K562 (cell line): ENCODE results near the gene NTM. TPM values are rescaled to one million over a fixed set of nuclear protein-coding genes. Genes with fewer than 3 reads are reported as not detected.

Experiments
- ATAC-seq: fragments of 200-7000 bp; cut with Tn5 transposase; 3 replicates; pipeline ENCODE4 v1.9.1; 2020; ENCODE audit warnings: moderate library complexity
- BruUV-seq: library from RNA; stranded (reverse); fragments of 400-500 nt; replicated peaks from 2 replicates; lab custom pipeline; 2021; lab: Mats Ljungman, UMichigan
- CTCF ChIA-PET: fragments of 300-600 bp; formaldehyde crosslinking; extraction: SDS; loops from one replicate; lab custom pipeline; 2021; ENCODE audit warnings: low intra/inter-chr PET ratio; lab: Yijun Ruan, JAX
- POLR2A ChIA-PET: fragments of 300-600, 350-650 bp; sonication (Branson Sonifier 250); formaldehyde crosslinking; extraction: SDS; loops from one replicate; lab custom pipeline; 2021; ENCODE audit warnings: antibody characterized with exemption, inconsistent platforms; lab: Yijun Ruan, JAX
- DNase-seq, 4 experiments: peaks; one replicate each; pipeline versions ENCODE4 v3.0.0 to v3.0.0-alpha.2; 2011 to 2018; ENCODE audit warnings: low spot score in 3 of 4, mixed read lengths in 3 of 4; ENCODE audit errors: extremely low read depth in 1 of 4
- FAIRE-seq: peaks from 2 replicates; lab custom pipeline; 2011; peaks lifted over from hg19 to GRCh38; lab: Jason Lieb, UNC
- H2AFZ ChIP-seq: 2 replicates; pipeline ENCODE4 v1.6.0; 2011; ENCODE audit warnings: low read depth, low read length, control low read depth, inconsistent platforms
- H3K27ac ChIP-seq: fragments of 200-600 bp; 3 replicates; pipeline ENCODE4 v1.8.0; 2011; ENCODE audit warnings: low read depth, mild to moderate bottlenecking, control low read depth, inconsistent platforms, low read length, moderate library complexity, mixed read lengths; ENCODE audit errors: extremely low read depth
- H3K27me3 ChIP-seq, 2 experiments: fragments of 300-600 bp in 1 of 2; 2 replicates in 1 of 2; 3 replicates in 1 of 2; pipeline versions ENCODE4 v1.6.0 to v1.8.0; 2011; ENCODE audit warnings: inconsistent platforms in 2 of 2, low read length in 2 of 2, mild to moderate bottlenecking in 1 of 2, mixed read lengths in 1 of 2, moderate library complexity in 1 of 2; ENCODE audit not compliant: control insufficient read depth in 2 of 2, insufficient read depth in 2 of 2
- H3K36me3 ChIP-seq: fragments of 300-600 bp; 3 replicates; pipeline ENCODE4 v1.8.0; 2011; ENCODE audit warnings: mild to moderate bottlenecking, low read length, inconsistent platforms; ENCODE audit not compliant: control insufficient read depth, insufficient read depth
- H3K4me1 ChIP-seq, 2 experiments: fragments of 200-600 bp in 1 of 2; replicated peaks in 1 of 2; 2 replicates in 1 of 2; 3 replicates in 1 of 2; pipeline versions ENCODE4 v1.5.1 to v1.8.0; 2011; ENCODE audit warnings: inconsistent platforms in 2 of 2, low read length in 2 of 2, mild to moderate bottlenecking in 1 of 2, mixed read lengths in 1 of 2, moderate library complexity in 1 of 2; ENCODE audit not compliant: control insufficient read depth in 2 of 2, insufficient read depth in 2 of 2
- H3K4me2 ChIP-seq: 2 replicates; pipeline ENCODE4 v1.6.1; 2011; ENCODE audit warnings: low read length, control low read depth, inconsistent platforms, mixed read lengths; ENCODE audit not compliant: insufficient read depth
- H3K4me3 ChIP-seq: fragments of 200-600 bp; sonication (generic), shearing (Covaris generic); 2 replicates; pipeline ENCODE4 v1.5.1; 2016; ENCODE audit warnings: control low read depth, inconsistent platforms
- H3K79me2 ChIP-seq: fragments of 200-600 bp; 3 replicates; pipeline ENCODE4 v1.8.0; 2011; ENCODE audit warnings: low read length, inconsistent platforms; ENCODE audit not compliant: control insufficient read depth, insufficient read depth
- H3K9ac ChIP-seq, 2 experiments: 2 replicates each; pipeline versions ENCODE4 v1.6.0 to v1.6.1; 2011; ENCODE audit warnings: low read depth in 2 of 2, low read length in 2 of 2, control low read depth in 1 of 2, inconsistent platforms in 1 of 2, mild to moderate bottlenecking in 1 of 2, mixed read lengths in 1 of 2; ENCODE audit not compliant: insufficient read depth in 1 of 2
- H3K9me1 ChIP-seq: one replicate; pipeline ENCODE4 v1.6.0; 2011; ENCODE audit warnings: inconsistent platforms, mild to moderate bottlenecking, low read length, moderate library complexity; ENCODE audit not compliant: control insufficient read depth, insufficient read depth
- H3K9me3 ChIP-seq: replicated peaks from 2 replicates; pipeline ENCODE4 v1.5.1; 2011; ENCODE audit warnings: low read depth, low read length, inconsistent platforms; ENCODE audit not compliant: control insufficient read depth, insufficient read depth
- H4K20me1 ChIP-seq: replicated peaks from 2 replicates; pipeline ENCODE4 v1.6.1; 2011; ENCODE audit warnings: low read length, inconsistent platforms, mixed read lengths; ENCODE audit not compliant: control insufficient read depth, insufficient read depth
- GTF2E2 ChIP-seq: fragments of 200-800 bp; sonication (Bioruptor generic); IDR thresholded peaks from 2 replicates; pipeline ENCODE4 v1.6.1; 2016; ENCODE audit warnings: missing genetic modification characterization, missing compliant biosample characterization
- NFIX ChIP-seq: fragments of 250-450 bp; sonication (Bioruptor Pico); IDR thresholded peaks from 2 replicates; pipeline ENCODE4 v1.4.0; 2020; ENCODE audit warnings: low read depth, mild to moderate bottlenecking, moderate library complexity
- RBFOX2 ChIP-seq: fragments of 200-400 bp; formaldehyde crosslinking; IDR thresholded peaks from 2 replicates; pipeline ENCODE4 v1.6.1; 2017; ENCODE audit warnings: low read depth, mild to moderate bottlenecking, low read length, moderate library complexity
- RBM25 ChIP-seq: fragments of 200-400 bp; formaldehyde crosslinking; IDR thresholded peaks from 2 replicates; pipeline ENCODE4 v1.6.1; 2018; ENCODE audit warnings: low read length, low read depth, moderate library complexity; ENCODE audit not compliant: severe bottlenecking
- RREB1 ChIP-seq: fragments of 250-450 bp; sonication (Bioruptor Pico); IDR thresholded peaks from 2 replicates; pipeline ENCODE4 v1.4.0; 2020
- SOX6 ChIP-seq: fragments of 450-650 bp; IDR thresholded peaks from 2 replicates; pipeline ENCODE4 v1.6.1; 2014; ENCODE audit warnings: mild to moderate bottlenecking
- SRF ChIP-seq, 2 experiments: fragments of 250-450, 450-650 bp in 1 of 2; sonication (Bioruptor Pico) in 1 of 2; sonication (generic) in 1 of 2; formaldehyde crosslinking; IDR thresholded peaks; 2 replicates each; pipeline versions ENCODE4 v1.5.0 to v1.5.1; 2020 to 2022; ENCODE audit warnings: mild to moderate bottlenecking in 1 of 2, missing genetic modification reagents in 1 of 2
- TEAD2 ChIP-seq: fragments of 450-650 bp; IDR thresholded peaks from 2 replicates; pipeline ENCODE4 v1.6.1; 2016; ENCODE audit warnings: missing genetic modification characterization, control low read depth, missing compliant biosample characterization
- TRIM28 ChIP-seq: fragments of 450-650 bp; IDR thresholded peaks from 2 replicates; pipeline ENCODE4 v1.6.1; 2017
- ZBTB11 ChIP-seq, 3 experiments: fragments of 200-800 bp in 1 of 3; fragments of 250-450 bp in 1 of 3; fragments of 450-650 bp in 1 of 3; sonication (Bioruptor Pico) in 1 of 3; sonication (Bioruptor generic) in 1 of 3; formaldehyde crosslinking in 1 of 3; IDR thresholded peaks; 2 replicates each; pipeline versions ENCODE4 v1.6.1 to v1.8.0; 2016 to 2022; ENCODE audit warnings: mild to moderate bottlenecking in 2 of 3, missing genetic modification characterization in 2 of 3, missing compliant biosample characterization in 1 of 3, moderate library complexity in 1 of 3
- ZNF436 ChIP-seq: fragments of 250-450, 450-650 bp; sonication (Bioruptor Pico); formaldehyde crosslinking; IDR thresholded peaks from 2 replicates; pipeline ENCODE4 v1.7.0; 2020; ENCODE audit warnings: mild to moderate bottlenecking
- ZNF507 ChIP-seq: conservative IDR thresholded peaks from 2 replicates; pipeline ENCODE4 v1.6.1; 2017; ENCODE audit warnings: missing genetic modification characterization, missing compliant biosample characterization
- ZNF695 ChIP-seq: fragments of 450-650 bp; formaldehyde crosslinking; IDR thresholded peaks from 2 replicates; pipeline ENCODE4 v1.4.0; 2020; ENCODE audit warnings: mild to moderate bottlenecking, moderate library complexity
- WGBS: fragments of 100-300 bp; shearing (Covaris generic); methylation state at CpG from one replicate; pipeline ENCODE4 v1.1.6; 2016; ENCODE audit warnings: low coverage, mixed read lengths; ENCODE audit not compliant: insufficient coverage; ENCODE audit errors: missing lambda C conversion rate; 5-methylcytosine and 5-hydroxymethylcytosine counted together
- in situ Hi-C: fragments of 300-500 bp; cut with MboI; formaldehyde crosslinking; loops from 4 replicates; pipeline ENCODE4 v1.15.0; 2018; ENCODE audit warnings: inconsistent platforms, mixed read lengths
- intact Hi-C: fragments of 100-400 bp; cut with micrococcal nuclease; formaldehyde crosslinking; loops from 2 replicates; pipeline ENCODE4 v1.14.2; 2022
- polyA plus RNA-seq, 8 experiments: library from polyadenylated mRNA; depleted of rRNA in 4 of 8; stranded (reverse) in 5 of 8; unstranded in 3 of 8; fragments of >200 nt; fragmentation: Nextera tagmentation in 2 of 8; fragmentation: Illumina TruSeq in 1 of 8; extraction: Ambion mirVana in 2 of 8; extraction: Trizol in 1 of 8; gene quantifications; 2 replicates each; pipeline versions ENCODE4 v1.2.1 to v1.2.3, GENCODE V29; 2011 to 2014; ENCODE audit warnings: inconsistent platforms in 1 of 8, missing spikeins in 1 of 8
- total RNA-seq, 7 experiments: library from RNA; depleted of rRNA in 6 of 7; stranded (reverse); fragments of >200 nt in 6 of 7; fragmentation: Illumina TruSeq in 2 of 7; extraction: Trizol in 2 of 7; gene quantifications; 2 replicates each; pipeline versions ENCODE4 v1.2.1 to v1.2.3, GENCODE V29; 2011 to 2021; ENCODE audit warnings: low replicate concordance in 1 of 7

The NTM gene
- total and polyA plus RNA-seq, 9 of the 15 experiments (the other 6 are each of a cell fraction or from before 2014, with no cell fraction given) = not detected

- TF ChIP-seq TEAD2 (tag) (no peak), ZNF695 (CRISPR knock-in tag) (no peak)
Measured at GRCh38 chr11:132248580-132248979, 878.2 kb downstream of the NTM start (continued).

GRCh38 chr11:132249256-132249655 lies 878.8 kb downstream of the NTM start:
- Histone ChIP-seq H3K27me3 (no peaks in the 10 kb centered on the region), H3K27ac (no peak overlapping the region), H3K9me3 (no peaks in the 10 kb centered on the region), H3K36me3 (no peaks in the 10 kb centered on the region), H3K4me1 (no peaks in the 10 kb centered on the region), H3K9ac (no peak overlapping the region), H3K9me1 (no peaks in the 10 kb centered on the region), H3K79me2 (no peaks in the 10 kb centered on the region), H3K4me2 (no peak overlapping the region), H4K20me1 (no peaks in the 10 kb centered on the region), H2AFZ (no peak overlapping the region), H3K4me3 (no peak overlapping the region)
- no peak for FAIRE-seq
- no peak for ATAC-seq
- no peak for DNase-seq
- ChIA-PET CTCF (no interaction called here), POLR2A (no interaction called here)
- 0% methylated on average over 5 of the region's 5 CpGs for WGBS
- in situ Hi-C loops (no loop called here), intact Hi-C loops (no loop called here)
- BruUV-seq = no TSS peak
- TF ChIP-seq ZNF507 (tag) (no peak), SRF (CRISPR knock-in tag; IDR thresholded peaks at IDR 0.05) (no peak), RBFOX2 (no peak), RREB1 (CRISPR knock-in tag) (no peak), RBM25 (no peak), ZBTB11 (CRISPR knock-in tag; IDR thresholded peaks at IDR 0.05) (no peak), ZNF436 (CRISPR knock-in tag) (no peak), GTF2E2 (tag) (no peak), TRIM28 (no peak), NFIX (CRISPR knock-in tag) (no peak), SOX6 (no peak)
